ENCODE measurements around the gene SMIM7. TPM values are rescaled to one million over a fixed set of nuclear protein-coding genes. Genes with fewer than 3 reads are reported as not detected.

The SMIM7 gene
- total and polyA plus RNA-seq, 12 donors = 32.0 to 68.1 (median 39.2) TPM

GRCh38 chr19:16628183-16628983 lies 31.6 kb downstream of the SMIM7 start, which contains the start of gene MED26:
MED26 (minus strand) TSS chr19:16628204; CDS start chr19:16627943, 261 bp downstream.
- TF ChIP-seq CTCF (IDR thresholded peaks at IDR 0.05) = peak in 5 of 9 donors; percentile 11 to 38 (median 26)
- peak within 1 kb of the TSS; percentile 68 to 99 (median 96) for H3K4me3 ChIP-seq
- ATAC-seq = peak; percentile 93 to 97 (median 95)
- WGBS, 2 donors = 0% methylated on average over 82 to 98 of the region's 98 CpGs
- no peaks in the 10 kb centered on the region for H3K27me3 ChIP-seq
- peaks cover 0 to 57% (median 20%) of the 10 kb centered on the region in 9 donors for H3K36me3 ChIP-seq
- H3K9me3 ChIP-seq = no peaks in the 10 kb centered on the region
- intact Hi-C loops (cut with DNase I) = loop anchor here (2.0 to 10.0 kb wide), 5 partner anchors 32 to 56 kb away; partner anchors contain the start of genes SLC35E1 (in 9 of the 10), SMIM7 (in 2 of the 10) and TMEM38A (in 2 of the 10)
- DNase-seq = peak; percentile 95 to 96
- peak within 1 kb of the TSS; percentile 88 to 99 (median 98) for H3K27ac ChIP-seq
- H3K4me1 ChIP-seq = peaks cover 0 to 55% (median 48%) of the 10 kb centered on the region in 9 donors

DNA sequence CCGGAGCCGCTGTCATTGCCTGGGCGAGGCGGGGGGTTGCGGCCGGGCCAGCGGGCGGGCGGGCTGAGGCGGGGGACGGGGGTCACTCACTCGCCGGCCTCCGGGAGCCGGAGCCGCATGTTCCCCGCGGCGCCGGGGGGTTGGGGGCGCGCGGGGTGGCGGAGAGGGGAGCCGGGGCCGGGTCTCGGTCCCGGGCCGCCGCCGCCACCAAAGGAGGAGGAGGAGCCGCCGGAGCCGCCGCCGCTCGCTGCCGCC lies 32.1 kb downstream of the SMIM7 start:
- intact Hi-C loops (cut with DNase I) = loop anchor here (2.0 to 10.0 kb wide), 5 partner anchors 33 to 56 kb away; partner anchors contain the start of genes SLC35E1 (in 9 of the 10), SMIM7 (in 2 of the 10) and TMEM38A (in 2 of the 10)
- Histone ChIP-seq H3K9me3 (no peaks in the 10 kb centered on the region), H3K27ac (peak overlapping the region; percentile 48 to 99 (median 90)), H3K27me3 (no peaks in the 10 kb centered on the region), H3K4me1 (peaks cover 0 to 58% (median 48%) of the 10 kb centered on the region in 9 donors), H3K4me3 (peak overlapping the region; percentile 56 to 99 (median 96)), H3K36me3 (peaks cover 0 to 52% (median 15%) of the 10 kb centered on the region in 9 donors)
- no peak for TF ChIP-seq CTCF (IDR thresholded peaks at IDR 0.05)
- 1 to 20% methylated on average over 2 to 38 of the region's 38 CpGs for WGBS, 2 donors
- DNase-seq (peak in 1 of 2 donors; percentile 32), ATAC-seq (no peak)

DNA sequence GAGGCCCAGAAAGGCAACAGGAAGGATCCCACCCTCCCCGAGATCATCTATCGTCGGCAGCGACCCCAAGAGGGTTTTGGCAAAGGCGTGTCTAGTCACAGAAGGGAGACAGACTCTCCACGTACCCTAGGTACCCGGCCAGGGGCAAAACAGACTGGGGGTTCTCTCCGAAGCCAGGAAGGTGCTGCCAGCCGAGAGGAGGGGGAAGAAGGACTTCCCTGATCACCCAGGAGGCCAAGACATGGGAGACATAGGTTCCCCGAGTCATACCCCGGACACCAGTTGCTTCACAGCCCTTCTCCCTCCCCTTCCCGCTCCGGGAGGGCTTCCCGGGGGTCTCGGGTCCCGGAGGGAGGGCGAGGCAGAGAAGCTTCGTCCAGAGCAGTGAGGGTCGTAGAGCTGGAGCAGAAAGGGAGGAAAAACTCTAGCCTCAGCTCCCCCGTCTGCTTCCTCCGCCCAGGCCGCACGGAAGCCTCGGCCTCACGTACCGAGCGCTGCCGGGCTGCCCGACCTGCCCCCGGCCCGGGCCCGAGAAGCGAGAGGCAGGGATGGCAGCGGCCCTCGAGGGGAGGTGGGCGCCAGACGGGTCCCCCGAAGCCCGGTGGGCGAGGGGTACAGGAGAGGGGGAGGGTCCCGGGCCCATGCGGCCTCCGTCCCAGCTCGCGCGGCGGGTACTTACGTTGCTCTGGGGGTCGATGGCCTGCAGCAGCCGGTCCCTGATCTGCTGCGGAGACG lies 32.6 kb downstream of the SMIM7 start:
- 0% methylated on average over 52 of the region's 52 CpGs for WGBS, 2 donors
- H3K4me3 ChIP-seq = peak overlapping the region; percentile 56 to 99 (median 96)
- no peak for TF ChIP-seq CTCF (IDR thresholded peaks at IDR 0.05)
- DNase-seq = peak in 1 of 2 donors; percentile 7
- peak in 1 of 8 donors; percentile 18 for ATAC-seq
- intact Hi-C loops (cut with DNase I) = loop anchor here (5.0 to 10.0 kb wide), 4 partner anchors 35 to 55 kb away; partner anchors contain the start of gene SLC35E1 (in 9 of the 10)
- H3K27ac ChIP-seq = peak overlapping the region; percentile 48 to 99 (median 90)
- peaks cover 0 to 63% (median 48%) of the 10 kb centered on the region in 9 donors for H3K4me1 ChIP-seq
- H3K9me3 ChIP-seq = no peaks in the 10 kb centered on the region
- peaks cover 0 to 47% (median 11%) of the 10 kb centered on the region in 9 donors for H3K36me3 ChIP-seq
- no peaks in the 10 kb centered on the region for H3K27me3 ChIP-seq

DNA sequence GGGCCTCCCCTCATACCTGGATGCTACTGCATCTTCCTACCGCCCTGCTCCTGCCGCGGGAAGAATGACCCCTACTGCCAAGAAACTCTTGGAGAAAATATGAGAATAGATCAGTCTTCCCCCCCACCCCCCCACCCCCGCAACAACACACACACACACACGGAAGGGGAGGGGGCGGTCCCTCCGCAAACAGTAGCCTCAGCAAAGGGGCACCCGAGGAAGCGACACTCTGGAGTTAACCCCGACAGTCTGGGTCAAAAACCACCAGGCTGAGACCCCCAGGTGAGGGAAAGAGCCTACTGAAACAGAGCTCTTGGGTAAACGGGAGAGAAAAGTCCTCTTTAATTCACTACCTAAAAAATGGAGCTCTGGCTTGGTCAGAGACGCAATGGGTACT lies 33.1 kb downstream of the SMIM7 start:
- intact Hi-C loops (cut with DNase I) = loop anchor here (5.0 to 10.0 kb wide), 4 partner anchors 34 to 54 kb away; partner anchors contain the start of gene SLC35E1 (in 9 of the 10)
- Histone ChIP-seq H3K9me3 (no peaks in the 10 kb centered on the region), H3K27me3 (no peaks in the 10 kb centered on the region), H3K4me1 (peaks cover 0 to 69% (median 52%) of the 10 kb centered on the region in 9 donors), H3K36me3 (peaks cover 0 to 42% (median 11%) of the 10 kb centered on the region in 9 donors), H3K27ac (peak overlapping the region in 7 of 10 donors; percentile 77 to 99 (median 98)), H3K4me3 (peak overlapping the region; percentile 56 to 99 (median 96))
- TF ChIP-seq CTCF (IDR thresholded peaks at IDR 0.05) = no peak
- ATAC-seq = no peak
- DNase-seq = no peak
- WGBS, 2 donors = 6% methylated on average over 12 of the region's 12 CpGs
